Endometrium (tissue), 2 donors: ENCODE results near the gene SLC35E2B.
"Not testable (repeated sequence)": the region's sequence is repeated elsewhere in the genome, so short reads cannot be mapped to it uniquely, and the experiment has no call there.

Experiments used
- FAIRE-seq: peaks from 2 replicates; lab custom pipeline; 2012; peaks lifted over from hg19 to GRCh38; lab: Jason Lieb, UNC
- donor health status: control.
- donor health status: control.

The SLC35E2B gene

DNA sequence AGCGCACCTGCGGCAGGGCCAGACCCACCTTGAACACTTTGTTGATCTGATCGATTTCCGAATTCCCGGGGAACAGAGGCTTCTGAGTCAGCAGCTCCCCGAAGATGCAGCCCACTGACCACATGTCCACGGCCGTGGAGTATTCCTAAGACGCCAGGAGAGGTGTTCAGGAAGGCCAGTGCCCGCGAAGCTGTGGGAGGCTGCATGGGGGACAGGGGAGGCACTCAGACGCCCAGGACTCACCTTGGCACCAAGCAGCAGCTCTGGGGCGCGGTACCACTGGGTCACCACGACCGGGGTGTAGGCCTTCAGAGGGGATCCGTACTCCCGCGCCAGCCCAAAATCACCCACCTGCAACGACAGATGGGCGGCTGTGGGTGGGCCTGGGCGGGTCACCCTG, 11.2 kb upstream of the SLC35E2B start:
- FAIRE-seq, result no peak

DNA sequence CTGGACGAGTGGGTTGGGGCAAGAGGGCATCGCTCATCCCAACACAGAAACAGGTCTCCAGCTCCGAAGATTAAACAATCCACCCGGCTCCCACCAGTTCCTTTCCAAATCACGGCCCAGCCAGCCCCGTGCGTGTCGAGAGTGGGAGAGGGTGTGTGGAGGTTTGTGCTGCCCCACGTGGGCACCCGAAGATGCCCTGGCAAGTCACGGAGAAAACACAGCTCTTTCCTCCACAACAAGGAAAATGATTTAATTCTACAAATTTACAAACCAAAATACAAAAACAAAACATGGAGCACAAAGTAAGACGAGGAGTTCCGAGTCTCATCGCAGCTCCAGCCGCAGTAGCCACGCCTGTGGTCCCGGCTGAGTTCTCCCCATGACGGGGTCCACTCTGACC, 9.9 kb upstream of the SLC35E2B start:
- not testable (repeated sequence) for FAIRE-seq

DNA sequence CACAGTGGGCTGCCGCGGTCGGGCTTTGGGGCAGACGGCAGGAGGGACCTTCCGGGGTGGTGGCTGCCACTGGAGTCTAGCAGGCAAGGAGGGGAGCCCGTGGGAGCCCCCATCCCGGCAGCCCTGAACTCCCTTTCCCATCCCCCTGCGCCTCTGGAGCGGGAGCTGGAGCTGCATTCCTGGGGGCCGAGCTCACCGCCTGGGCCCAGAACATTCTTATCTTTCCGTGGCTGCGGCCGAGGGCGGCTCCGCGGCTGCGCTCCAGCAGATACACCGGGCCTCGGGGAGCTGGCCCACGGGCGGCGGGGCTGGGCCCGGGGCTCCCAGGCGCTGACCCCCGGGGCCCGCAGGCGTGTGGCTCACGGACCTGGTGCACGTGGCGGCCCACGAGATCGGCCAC, 8.0 kb upstream of the SLC35E2B start:
- not testable (repeated sequence) for FAIRE-seq

GRCh38 chr1:1700067-1700466, 7.5 kb upstream of the SLC35E2B start:
- not testable (repeated sequence) for FAIRE-seq

- FAIRE-seq, result not testable (repeated sequence)
These were observed 6.5 kb upstream of the SLC35E2B start for GRCh38 chr1:1699061-1699460.

DNA sequence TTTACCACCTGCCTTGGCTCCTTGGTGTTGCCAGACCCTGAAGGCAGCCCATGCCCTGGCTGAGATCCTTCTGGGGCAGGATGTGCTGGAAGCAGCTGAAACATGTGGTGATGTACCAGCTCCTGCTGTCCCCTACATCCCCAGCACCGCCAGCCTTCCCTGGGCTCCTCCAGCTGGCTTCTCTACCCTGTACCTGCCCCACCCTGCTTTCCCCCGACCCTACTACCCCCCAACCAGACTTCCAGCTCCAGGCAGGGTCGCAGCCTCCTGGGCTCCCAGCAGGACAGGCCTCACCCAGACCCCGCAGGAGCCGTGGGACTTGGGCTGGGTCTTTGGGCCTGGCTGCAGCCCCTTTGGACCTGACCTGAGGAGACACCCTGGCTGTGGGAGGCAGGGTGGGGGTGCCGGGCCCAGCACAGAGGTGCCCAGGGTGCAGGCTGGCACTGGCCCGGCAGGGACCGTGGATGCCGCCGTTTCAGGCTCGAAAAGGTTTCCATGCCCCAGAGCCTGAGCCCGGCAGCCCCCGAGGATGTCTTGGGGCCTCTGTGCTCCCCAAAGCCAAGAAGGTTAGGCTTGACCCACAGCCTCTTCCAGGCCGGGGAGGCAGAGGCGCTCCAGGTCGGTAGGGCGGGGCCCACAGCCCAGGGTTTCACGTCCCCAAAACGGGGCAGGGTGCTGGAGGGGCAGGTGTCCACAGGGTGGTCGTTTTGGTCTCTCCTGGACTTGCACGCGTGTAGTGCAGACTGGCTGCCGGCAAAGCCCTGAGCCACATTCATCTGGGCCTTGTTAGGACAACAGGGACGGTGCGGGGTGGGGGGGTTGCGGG, 5.0 kb upstream of the SLC35E2B start:
- not testable (repeated sequence) for FAIRE-seq

GRCh38 chr1:1696431-1697357, 4.1 kb upstream of the SLC35E2B start:
- FAIRE-seq, result not testable (repeated sequence)

- not testable (repeated sequence) for FAIRE-seq
These were observed 276 bp downstream of the SLC35E2B start for GRCh38 chr1:1692324-1692713.

- FAIRE-seq, result not testable (repeated sequence)
These were observed 1.2 kb downstream of the SLC35E2B start for GRCh38 chr1:1691443-1691842.

DNA sequence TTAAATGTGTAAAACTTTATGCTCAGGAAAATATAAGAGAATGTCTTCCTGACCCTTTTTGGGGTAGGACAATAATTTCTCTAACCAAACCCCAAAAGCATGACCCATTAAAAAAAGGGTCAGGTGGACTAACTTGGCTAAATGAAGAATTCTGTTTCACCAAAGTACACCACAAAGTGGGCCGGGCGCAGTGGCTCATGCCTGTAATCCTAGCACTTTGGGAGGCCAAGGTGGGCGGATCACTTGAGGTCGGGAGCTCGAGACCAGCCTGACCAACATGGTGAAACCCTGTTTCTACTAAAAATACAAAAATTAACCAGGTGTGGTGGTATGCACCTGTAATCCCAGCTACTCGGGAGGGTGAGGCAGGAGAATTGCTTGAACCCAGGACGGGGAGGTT, 3.1 kb downstream of the SLC35E2B start:
- not testable (repeated sequence) for FAIRE-seq

DNA sequence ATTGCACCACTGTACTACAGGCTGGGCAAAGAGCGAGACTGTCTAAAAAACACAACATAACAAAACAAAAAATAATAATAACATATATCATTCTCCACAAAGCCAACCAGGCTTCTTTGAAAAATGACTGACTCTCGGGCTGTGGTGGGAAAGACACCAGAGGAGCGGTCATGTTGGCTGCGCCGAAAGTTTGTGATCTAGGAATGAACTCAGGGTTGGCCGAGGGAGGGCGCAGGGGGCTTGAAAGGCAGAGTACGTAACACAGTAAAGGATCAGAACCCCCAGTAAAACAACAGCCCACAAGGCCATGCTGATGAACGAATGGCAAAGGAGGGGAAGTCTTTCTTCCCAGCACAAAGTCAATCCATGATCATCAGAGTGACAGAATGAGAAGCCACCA, 4.7 kb downstream of the SLC35E2B start:
- FAIRE-seq, result no peak

DNA sequence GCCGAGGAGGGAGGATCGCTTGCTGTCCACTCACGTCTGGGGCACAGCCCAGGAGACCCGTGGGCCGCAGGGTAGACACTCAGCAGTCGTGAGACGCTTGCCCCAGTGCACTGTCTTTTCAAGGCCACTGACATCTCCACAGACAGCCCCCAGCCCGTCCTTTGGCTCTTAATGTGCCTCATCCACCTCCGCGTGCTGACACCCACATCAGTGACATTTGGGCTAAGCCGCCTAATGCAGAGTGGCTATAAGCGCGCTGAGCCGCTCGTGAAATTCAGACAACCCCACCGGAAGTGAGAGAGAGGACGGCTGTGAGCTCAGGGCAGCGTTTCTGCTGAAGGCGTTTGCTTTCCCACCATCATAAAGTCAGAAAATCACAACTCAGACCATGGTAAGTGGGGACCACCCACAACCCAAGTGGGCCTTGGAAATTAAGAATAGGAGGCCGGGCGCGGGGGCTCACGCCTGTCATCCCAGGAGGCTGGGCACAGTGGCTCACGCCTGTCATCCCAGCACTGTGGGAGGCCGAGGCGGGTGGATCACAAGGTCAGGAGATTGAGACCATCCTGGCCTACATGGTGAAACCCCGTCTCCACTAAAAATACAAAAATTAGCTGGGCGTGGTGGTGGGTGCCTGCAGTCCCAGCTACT, 8.4 kb downstream of the SLC35E2B start:
- FAIRE-seq, result no peak

DNA sequence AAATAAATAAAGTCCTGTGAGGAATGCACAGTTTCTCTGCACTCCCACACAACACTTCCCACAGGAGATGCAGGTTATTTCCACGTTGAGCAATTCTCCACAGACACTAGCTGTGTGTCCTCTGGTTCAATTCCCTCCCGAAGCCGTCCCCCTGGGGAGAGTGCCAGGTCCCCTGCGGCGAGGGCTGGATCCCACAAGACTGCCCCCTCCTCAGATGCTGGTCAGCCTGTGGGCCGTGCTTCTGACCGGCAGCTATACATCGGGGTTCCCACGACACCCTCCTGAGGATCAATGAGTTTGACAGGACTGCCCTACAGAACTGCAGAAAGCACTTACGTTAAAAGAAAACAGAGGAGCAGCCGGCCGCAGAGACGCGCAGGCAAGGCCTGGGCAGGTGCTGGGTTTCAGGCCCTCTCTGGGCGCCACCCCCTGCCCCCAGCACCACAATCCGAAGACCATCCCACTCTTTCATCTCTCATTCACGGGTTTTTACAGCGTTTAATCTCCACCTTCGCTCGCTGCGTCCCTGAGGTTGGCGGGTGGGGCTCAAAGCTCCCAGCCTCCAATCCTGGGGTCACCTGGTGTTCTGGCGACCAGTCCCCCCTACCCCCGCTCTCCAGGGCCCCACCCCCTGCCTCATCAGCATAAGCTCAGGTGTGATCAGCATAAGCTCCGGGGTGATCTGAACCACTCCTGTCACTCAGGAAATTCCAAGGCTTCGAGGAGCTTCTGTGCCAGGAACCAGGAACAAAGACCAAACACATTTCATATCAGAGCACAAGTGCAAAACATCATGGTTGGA, 9.3 kb downstream of the SLC35E2B start:
- no peak for FAIRE-seq

DNA sequence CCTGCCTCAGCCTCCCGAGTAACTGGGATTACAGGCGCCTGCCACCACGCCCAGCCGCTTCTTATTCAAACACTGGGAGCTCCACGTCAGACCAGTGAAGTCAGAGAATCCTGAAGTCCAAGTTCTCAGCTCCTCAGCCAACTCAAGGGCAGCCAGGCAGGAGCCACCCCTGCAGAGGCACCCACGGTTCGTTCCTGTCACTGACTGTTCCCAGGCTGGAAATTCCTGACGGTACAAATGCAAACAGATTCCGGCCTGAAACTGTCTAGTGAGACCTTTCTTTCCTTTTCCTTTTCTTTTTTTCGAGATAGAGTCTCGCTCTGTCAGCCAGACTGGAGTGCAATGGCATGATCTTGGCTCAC, 11.7 kb downstream of the SLC35E2B start:
- FAIRE-seq, result no peak

DNA sequence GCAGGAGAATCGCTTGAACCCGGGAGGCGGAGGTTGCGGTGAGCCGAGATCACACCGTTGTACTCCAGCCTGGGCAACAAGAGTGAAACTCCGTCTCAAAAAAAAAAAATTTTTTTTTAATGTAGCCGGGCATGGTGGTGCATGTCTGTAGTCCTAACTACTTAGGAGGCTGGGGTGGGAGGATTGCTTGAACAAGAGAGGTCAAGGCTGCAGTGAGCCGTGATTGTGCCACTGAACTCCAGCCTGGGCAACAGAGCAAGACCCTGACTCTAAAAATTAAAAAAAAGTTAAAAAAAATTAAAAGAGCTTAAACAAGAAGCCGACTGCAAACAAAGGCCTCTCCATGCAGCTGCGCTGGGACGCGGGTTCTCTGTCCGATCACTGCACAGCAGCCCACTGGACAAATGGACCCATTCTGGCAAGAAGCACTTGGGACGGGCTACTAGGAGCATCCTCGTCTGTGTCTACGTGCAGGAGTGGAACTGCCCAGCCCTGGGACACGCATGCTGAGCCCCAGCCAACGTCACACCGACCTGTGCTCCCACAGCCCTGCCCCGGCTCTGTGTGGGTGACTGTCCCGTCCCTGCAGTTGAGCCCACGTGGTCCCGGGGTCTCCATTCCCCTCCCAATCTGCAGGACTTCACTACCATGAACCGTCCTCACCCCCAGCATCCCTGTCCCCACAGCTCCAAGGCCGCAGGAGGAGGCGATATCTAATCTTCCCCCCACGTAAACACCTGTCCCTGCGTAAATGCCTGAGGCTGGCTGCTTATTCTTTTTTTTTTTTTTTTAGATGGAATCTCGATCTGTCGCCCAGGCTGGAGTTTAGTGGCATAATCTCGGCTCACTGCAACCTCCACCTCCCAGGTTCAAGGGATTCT, 12.3 kb downstream of the SLC35E2B start:
- no peak for FAIRE-seq

- no peak for FAIRE-seq
These were observed 13.8 kb downstream of the SLC35E2B start for GRCh38 chr1:1678581-1679380.

GRCh38 chr1:1677718-1678580, 14.6 kb downstream of the SLC35E2B start:
- no peak for FAIRE-seq

DNA sequence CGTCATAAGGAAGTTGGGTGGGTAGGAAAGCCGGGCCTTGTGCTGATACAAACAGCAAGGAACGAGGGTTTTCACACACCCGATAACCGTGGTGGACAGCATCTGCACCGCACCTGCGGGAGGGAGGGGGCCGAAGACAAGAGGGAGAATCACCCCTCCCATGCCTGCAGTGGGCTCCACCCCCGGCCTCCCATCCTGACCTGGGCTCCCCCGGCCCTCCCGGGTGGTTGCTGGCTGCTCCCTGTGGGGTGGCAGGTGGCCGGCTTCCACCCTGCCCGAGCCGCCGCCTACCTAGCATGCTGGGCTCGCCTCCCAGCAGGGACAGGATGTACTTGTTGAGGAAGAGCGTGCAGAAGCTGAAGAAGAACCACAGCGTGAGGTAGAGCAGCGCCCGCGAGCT, 16.5 kb downstream of the SLC35E2B start:
- FAIRE-seq, result not testable (repeated sequence)

GRCh38 chr1:1675218-1675617, 17.4 kb downstream of the SLC35E2B start:
- FAIRE-seq, result not testable (repeated sequence)
